ENCODE measurements around the gene UNC50.

GRCh38 chr2:98604547-98604946 lies 3.8 kb upstream of the UNC50 start:
- TF ChIP-seq CTCF (IDR thresholded peaks at IDR 0.05; ENCODE audit: low read depth, low read length) (no peak), POLR2A (IDR thresholded peaks at IDR 0.05; ENCODE audit: extremely low read depth, insufficient read length) (no peak)
